Measurements from ENCODE around the gene ATXN1.

ATXN1 gene

GRCh38 chr6:16521528-16521927, 239.7 kb downstream of the ATXN1 start:
- H3K79me2 ChIP-seq, result no peaks in the 10 kb centered on the region
- no peak overlapping the region for H2AFZ ChIP-seq
- no peaks in the 10 kb centered on the region for H3K9me3 ChIP-seq (ENCODE audit: control insufficient read depth, low read length)
- no peak overlapping the region for H3K4me3 ChIP-seq (ENCODE audit: low read depth, low read length)
- TF ChIP-seq CTCF (IDR thresholded peaks at IDR 0.05), result no peak
- no peaks in the 10 kb centered on the region for H3K4me1 ChIP-seq
- no peak overlapping the region for H3K9ac ChIP-seq
- H3K36me3 ChIP-seq (ENCODE audit: control insufficient read depth, insufficient read depth, low read length), result no peaks in the 10 kb centered on the region
- H3K4me2 ChIP-seq (ENCODE audit: low read length), result no peak overlapping the region
- H3K27ac ChIP-seq, result no peak overlapping the region
- no peaks in the 10 kb centered on the region for H3K27me3 ChIP-seq (ENCODE audit: control insufficient read depth, insufficient read depth, low read length)

- Histone ChIP-seq H3K36me3 (ENCODE audit: control insufficient read depth, insufficient read depth, low read length) (no peaks in the 10 kb centered on the region), H3K4me1 (no peaks in the 10 kb centered on the region), H3K27ac (no peak overlapping the region), H3K4me3 (ENCODE audit: low read depth, low read length) (no peak overlapping the region), H3K9ac (no peak overlapping the region), H3K4me2 (ENCODE audit: low read length) (no peak overlapping the region), H3K79me2 (no peaks in the 10 kb centered on the region), H3K27me3 (ENCODE audit: control insufficient read depth, insufficient read depth, low read length) (no peaks in the 10 kb centered on the region), H3K9me3 (ENCODE audit: control insufficient read depth, low read length) (no peaks in the 10 kb centered on the region), H2AFZ (no peak overlapping the region)
- TF ChIP-seq CTCF (IDR thresholded peaks at IDR 0.05), result no peak
Observed at GRCh38 chr6:16519265-16520242, 241.7 kb downstream of the ATXN1 start.

GRCh38 chr6:16518265-16518664, 243.0 kb downstream of the ATXN1 start:
- no peaks in the 10 kb centered on the region for H3K27me3 ChIP-seq (ENCODE audit: control insufficient read depth, insufficient read depth, low read length)
- H3K36me3 ChIP-seq (ENCODE audit: control insufficient read depth, insufficient read depth, low read length), result no peaks in the 10 kb centered on the region
- no peaks in the 10 kb centered on the region for H3K9me3 ChIP-seq (ENCODE audit: control insufficient read depth, low read length)
- H3K4me1 ChIP-seq, result no peaks in the 10 kb centered on the region
- no peak overlapping the region for H3K4me3 ChIP-seq (ENCODE audit: low read depth, low read length)
- no peak overlapping the region for H3K9ac ChIP-seq
- H3K27ac ChIP-seq, result no peak overlapping the region
- H3K4me2 ChIP-seq (ENCODE audit: low read length), result no peak overlapping the region
- TF ChIP-seq CTCF (IDR thresholded peaks at IDR 0.05), result no peak
- no peaks in the 10 kb centered on the region for H3K79me2 ChIP-seq
- no peak overlapping the region for H2AFZ ChIP-seq

DNA sequence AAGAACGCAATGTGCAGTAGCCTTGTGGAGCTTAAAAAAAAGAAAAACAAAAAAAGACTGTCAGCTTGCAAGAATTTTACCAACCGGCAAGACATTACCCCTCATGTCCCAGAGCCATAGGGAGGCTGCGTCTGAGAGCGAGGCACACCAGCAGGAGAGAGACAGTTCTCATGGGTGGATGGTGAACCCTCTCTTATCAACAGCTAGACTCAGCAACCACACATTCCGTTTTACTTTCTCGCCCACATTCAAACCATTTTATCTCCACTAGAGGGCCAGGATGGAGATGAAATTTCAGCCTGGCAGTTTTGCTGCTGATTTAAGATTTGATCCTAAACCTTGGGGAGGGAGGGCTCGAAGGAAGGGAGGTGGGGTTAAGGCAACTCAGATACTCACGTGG, 247.0 kb downstream of the ATXN1 start:
- Histone ChIP-seq H3K27ac (no peak overlapping the region), H3K4me2 (ENCODE audit: low read length) (no peak overlapping the region), H3K79me2 (no peaks in the 10 kb centered on the region), H3K4me1 (no peaks in the 10 kb centered on the region), H2AFZ (no peak overlapping the region), H3K36me3 (ENCODE audit: control insufficient read depth, insufficient read depth, low read length) (no peaks in the 10 kb centered on the region), H3K4me3 (ENCODE audit: low read depth, low read length) (no peak overlapping the region), H3K9me3 (ENCODE audit: control insufficient read depth, low read length) (no peaks in the 10 kb centered on the region), H3K27me3 (ENCODE audit: control insufficient read depth, insufficient read depth, low read length) (no peaks in the 10 kb centered on the region), H3K9ac (no peak overlapping the region)
- TF ChIP-seq CTCF (IDR thresholded peaks at IDR 0.05), result peak; percentile 45
